ENCODE data around the gene STX3. TPM values are rescaled to one million over a fixed set of nuclear protein-coding genes. Genes with fewer than 3 reads are reported as not detected.

Gene STX3
- total and polyA plus RNA-seq, 8 donors = 12.1 to 21.5 (median 15.3) TPM

DNA sequence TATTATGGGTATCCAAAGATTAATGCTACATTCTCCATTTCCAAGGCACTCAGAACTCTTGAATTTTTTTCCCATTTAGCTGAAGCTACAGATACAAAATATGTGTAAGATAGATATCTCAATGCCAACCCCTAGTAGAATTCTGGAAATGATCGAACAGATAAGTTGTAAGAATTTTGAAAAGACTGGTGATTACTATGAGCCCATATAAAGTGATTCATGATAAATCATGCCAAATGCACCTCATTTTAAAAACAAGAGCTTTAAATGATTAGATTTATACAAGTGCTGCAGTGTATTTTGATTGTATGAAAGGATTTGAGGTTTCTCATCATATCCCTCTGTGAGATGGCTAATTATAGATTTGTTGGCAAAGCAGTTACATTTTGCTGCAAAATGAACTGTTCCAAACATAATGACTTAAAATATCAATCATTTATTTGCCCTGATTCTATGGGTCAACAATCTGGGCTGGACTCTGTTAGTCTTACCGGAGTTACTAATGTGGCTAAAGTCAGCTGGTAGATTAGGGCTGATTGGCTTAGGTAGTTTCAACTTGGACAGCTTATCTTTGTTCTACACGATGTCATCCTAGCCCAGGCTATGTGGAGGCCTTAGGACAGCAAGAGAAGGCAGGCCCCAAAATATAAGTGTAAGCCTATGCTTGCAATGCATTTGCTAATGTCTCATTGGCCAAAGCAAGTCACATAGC, 44.9 kb upstream of the STX3 start:
- Histone ChIP-seq H3K36me3 (no peaks in the 10 kb centered on the region), H3K27ac (no peak overlapping the region), H3K27me3 (no peaks in the 10 kb centered on the region), H3K4me3 (no peak overlapping the region), H3K4me1 (no peaks in the 10 kb centered on the region), H3K9me3 (no peaks in the 10 kb centered on the region)
- DNase-seq = no peak
- TF ChIP-seq, protein P1, sequence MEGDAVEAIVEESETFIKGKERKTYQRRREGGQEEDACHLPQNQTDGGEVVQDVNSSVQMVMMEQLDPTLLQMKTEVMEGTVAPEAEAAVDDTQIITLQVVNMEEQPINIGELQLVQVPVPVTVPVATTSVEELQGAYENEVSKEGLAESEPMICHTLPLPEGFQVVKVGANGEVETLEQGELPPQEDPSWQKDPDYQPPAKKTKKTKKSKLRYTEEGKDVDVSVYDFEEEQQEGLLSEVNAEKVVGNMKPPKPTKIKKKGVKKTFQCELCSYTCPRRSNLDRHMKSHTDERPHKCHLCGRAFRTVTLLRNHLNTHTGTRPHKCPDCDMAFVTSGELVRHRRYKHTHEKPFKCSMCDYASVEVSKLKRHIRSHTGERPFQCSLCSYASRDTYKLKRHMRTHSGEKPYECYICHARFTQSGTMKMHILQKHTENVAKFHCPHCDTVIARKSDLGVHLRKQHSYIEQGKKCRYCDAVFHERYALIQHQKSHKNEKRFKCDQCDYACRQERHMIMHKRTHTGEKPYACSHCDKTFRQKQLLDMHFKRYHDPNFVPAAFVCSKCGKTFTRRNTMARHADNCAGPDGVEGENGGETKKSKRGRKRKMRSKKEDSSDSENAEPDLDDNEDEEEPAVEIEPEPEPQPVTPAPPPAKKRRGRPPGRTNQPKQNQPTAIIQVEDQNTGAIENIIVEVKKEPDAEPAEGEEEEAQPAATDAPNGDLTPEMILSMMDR (IDR thresholded peaks at IDR 0.05) = no peak
- ATAC-seq = no peak
- intact Hi-C loops (cut with DNase I) = no loop called here
- 33 to 37% methylated on average over 3 of the region's 3 CpGs for WGBS, 2 donors
- no peak for FAIRE-seq

DNA sequence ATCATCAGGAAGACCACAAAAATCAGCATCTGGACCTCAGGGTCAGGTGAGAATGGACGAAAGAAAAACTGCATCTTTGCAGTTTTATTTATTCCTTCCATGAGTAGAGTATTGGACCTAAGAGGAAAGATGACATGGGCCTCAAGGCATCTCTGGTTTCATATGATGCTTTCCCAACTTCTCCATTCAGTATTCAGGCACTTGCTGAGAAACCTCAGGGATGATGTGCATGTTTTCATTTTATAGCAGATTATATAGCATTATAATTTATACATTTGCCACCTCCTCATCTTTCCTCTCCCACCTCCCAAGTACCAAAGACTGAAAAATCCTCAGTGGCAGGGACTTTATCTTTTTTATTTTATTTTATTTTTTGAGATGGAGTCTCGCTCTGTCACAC, 41.4 kb upstream of the STX3 start, which contains the start of gene OR10V1:
OR10V1 (minus strand) TSS at position 101 of the 400 bp plus-strand sequence; CDS start at position 101, 0 bp downstream.
- Histone ChIP-seq H3K27me3 (no peaks in the 10 kb centered on the region), H3K36me3 (no peaks in the 10 kb centered on the region), H3K27ac (no peak within 1 kb of the TSS), H3K4me3 (no peak within 1 kb of the TSS), H3K4me1 (no peaks in the 10 kb centered on the region), H3K9me3 (no peaks in the 10 kb centered on the region)
- 78 to 94% methylated on average over 2 of the region's 2 CpGs for WGBS, 2 donors
- TF ChIP-seq, protein P1 (IDR thresholded peaks at IDR 0.05) = no peak
- FAIRE-seq (no peak), ATAC-seq (no peak), DNase-seq (no peak)
- intact Hi-C loops (cut with DNase I) = no loop called here

DNA sequence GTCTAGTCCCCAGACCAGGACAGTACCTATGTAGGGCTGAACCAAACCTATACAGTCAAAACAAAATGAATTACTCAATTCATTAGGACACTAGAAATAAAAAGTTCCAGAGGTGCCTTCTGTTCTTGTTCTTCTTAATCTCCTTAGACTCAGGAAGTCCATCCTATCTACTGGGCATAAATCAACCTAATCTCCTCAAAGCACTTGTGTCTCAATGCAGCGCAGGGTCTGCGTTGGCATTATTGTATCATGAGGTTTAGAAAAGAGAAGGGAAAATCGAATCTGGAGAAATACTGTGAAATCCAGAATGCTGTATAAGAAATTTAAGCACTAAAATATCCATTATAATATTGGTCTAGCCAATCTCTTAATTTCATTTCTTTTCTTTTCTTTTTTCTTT, 39.1 kb upstream of the STX3 start:
- FAIRE-seq = no peak
- Histone ChIP-seq H3K27ac (no peak overlapping the region), H3K9me3 (no peaks in the 10 kb centered on the region), H3K4me3 (no peak overlapping the region), H3K27me3 (peaks cover 0 to 2% (median 0%) of the 10 kb centered on the region in 4 donors), H3K36me3 (no peaks in the 10 kb centered on the region), H3K4me1 (no peaks in the 10 kb centered on the region)
- no peak for DNase-seq
- ATAC-seq = no peak
- TF ChIP-seq, protein P1 (IDR thresholded peaks at IDR 0.05) = no peak
- intact Hi-C loops (cut with DNase I) = no loop called here
- 66 to 68% methylated on average over 3 of the region's 3 CpGs for WGBS, 2 donors

DNA sequence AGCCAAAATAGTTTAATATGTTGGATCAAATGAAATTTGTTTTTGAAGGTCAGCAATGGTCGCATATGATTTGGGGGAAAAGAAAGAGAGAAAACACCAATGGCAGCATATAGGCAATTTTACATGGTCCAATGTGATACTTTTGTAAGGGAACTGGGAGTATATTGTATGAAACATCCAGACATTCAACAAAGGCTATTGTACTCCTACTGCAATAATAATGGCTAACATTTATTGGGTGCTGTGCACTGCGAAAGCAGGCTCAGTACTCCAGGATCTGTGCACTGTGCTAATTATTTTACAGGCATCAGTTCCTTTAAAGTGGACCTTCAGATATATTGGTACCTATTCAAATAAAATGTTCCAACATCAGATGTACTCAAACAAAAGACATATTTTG, 35.6 kb upstream of the STX3 start:
- Histone ChIP-seq H3K36me3 (no peaks in the 10 kb centered on the region), H3K9me3 (no peaks in the 10 kb centered on the region), H3K4me1 (no peaks in the 10 kb centered on the region), H3K27ac (no peak overlapping the region), H3K27me3 (peaks cover 0 to 2% (median 0%) of the 10 kb centered on the region in 4 donors), H3K4me3 (no peak overlapping the region)
- TF ChIP-seq, protein P1 (IDR thresholded peaks at IDR 0.05) = no peak
- intact Hi-C loops (cut with DNase I) = no loop called here
- FAIRE-seq = no peak
- no peak for DNase-seq
- WGBS, 2 donors = 56 to 73% methylated on average over 2 of the region's 2 CpGs
- no peak for ATAC-seq

DNA sequence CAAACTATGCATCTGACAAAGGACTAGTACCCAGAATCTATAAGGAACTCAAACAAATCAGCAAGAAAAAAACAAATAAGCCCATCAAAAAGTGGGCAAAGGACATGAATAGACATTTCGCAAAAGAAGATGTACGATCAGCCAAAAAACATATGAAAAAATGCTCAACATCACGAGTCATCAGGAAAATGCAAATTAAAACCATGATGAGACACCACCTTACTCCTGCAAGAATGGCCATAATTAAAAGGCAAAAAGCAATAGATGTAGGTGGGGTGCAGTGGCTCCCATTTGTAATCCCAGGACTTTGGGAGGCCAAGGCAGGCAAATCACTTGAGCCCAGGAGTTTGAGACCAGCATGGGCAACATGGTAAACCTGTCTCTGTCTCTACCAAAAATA, 31.1 kb upstream of the STX3 start:
- 71 to 80% methylated on average over 3 of the region's 3 CpGs for whole genome bisulfite sequencing, 2 donors
- TF ChIP-seq, protein P1 (IDR thresholded peaks at IDR 0.05) = no peak
- DNase-seq (no peak), ATAC-seq (no peak), FAIRE-seq (no peak)
- H3K27me3 ChIP-seq = peaks cover 0 to 2% (median 0%) of the 10 kb centered on the region in 4 donors
- intact Hi-C loops (cut with DNase I) = no loop called here
- H3K36me3 ChIP-seq = no peaks in the 10 kb centered on the region
- H3K4me1 ChIP-seq = no peaks in the 10 kb centered on the region
- H3K9me3 ChIP-seq = no peaks in the 10 kb centered on the region
- no peak overlapping the region for H3K4me3 ChIP-seq
- H3K27ac ChIP-seq = no peak overlapping the region
